K562 (cell line): ENCODE data around the gene IL17A. TPM values are rescaled to one million over a fixed set of nuclear protein-coding genes. Genes with fewer than 3 reads are reported as not detected.

Source experiments
- ATAC-seq: fragments of 200-7000 bp; cut with Tn5 transposase; 3 replicates; pipeline ENCODE4 v1.9.1; 2020; ENCODE audit warnings: moderate library complexity
- BruUV-seq: library from RNA; stranded (reverse); fragments of 400-500 nt; replicated peaks from 2 replicates; lab custom pipeline; 2021; lab: Mats Ljungman, UMichigan
- CTCF ChIA-PET: fragments of 300-600 bp; formaldehyde crosslinking; extraction: SDS; loops from one replicate; lab custom pipeline; 2021; ENCODE audit warnings: low intra/inter-chr PET ratio; lab: Yijun Ruan, JAX
- POLR2A ChIA-PET: fragments of 300-600, 350-650 bp; sonication (Branson Sonifier 250); formaldehyde crosslinking; extraction: SDS; loops from one replicate; lab custom pipeline; 2021; ENCODE audit warnings: antibody characterized with exemption, inconsistent platforms; lab: Yijun Ruan, JAX
- DNase-seq, 4 experiments: peaks; one replicate each; pipeline versions ENCODE4 v3.0.0 to v3.0.0-alpha.2; 2011 to 2018; ENCODE audit warnings: low spot score in 3 of 4, mixed read lengths in 3 of 4; ENCODE audit errors: extremely low read depth in 1 of 4
- FAIRE-seq: peaks from 2 replicates; lab custom pipeline; 2011; peaks lifted over from hg19 to GRCh38; lab: Jason Lieb, UNC
- H2AFZ ChIP-seq: 2 replicates; pipeline ENCODE4 v1.6.0; 2011; ENCODE audit warnings: low read depth, low read length, control low read depth, inconsistent platforms
- H3K27ac ChIP-seq: fragments of 200-600 bp; 3 replicates; pipeline ENCODE4 v1.8.0; 2011; ENCODE audit warnings: low read depth, mild to moderate bottlenecking, control low read depth, inconsistent platforms, low read length, moderate library complexity, mixed read lengths; ENCODE audit errors: extremely low read depth
- H3K27me3 ChIP-seq, 2 experiments: fragments of 300-600 bp in 1 of 2; 2 replicates in 1 of 2; 3 replicates in 1 of 2; pipeline versions ENCODE4 v1.6.0 to v1.8.0; 2011; ENCODE audit warnings: inconsistent platforms in 2 of 2, low read length in 2 of 2, mild to moderate bottlenecking in 1 of 2, mixed read lengths in 1 of 2, moderate library complexity in 1 of 2; ENCODE audit not compliant: control insufficient read depth in 2 of 2, insufficient read depth in 2 of 2
- H3K36me3 ChIP-seq: fragments of 300-600 bp; 3 replicates; pipeline ENCODE4 v1.8.0; 2011; ENCODE audit warnings: mild to moderate bottlenecking, low read length, inconsistent platforms; ENCODE audit not compliant: control insufficient read depth, insufficient read depth
- H3K4me1 ChIP-seq, 2 experiments: fragments of 200-600 bp in 1 of 2; replicated peaks in 1 of 2; 2 replicates in 1 of 2; 3 replicates in 1 of 2; pipeline versions ENCODE4 v1.5.1 to v1.8.0; 2011; ENCODE audit warnings: inconsistent platforms in 2 of 2, low read length in 2 of 2, mild to moderate bottlenecking in 1 of 2, mixed read lengths in 1 of 2, moderate library complexity in 1 of 2; ENCODE audit not compliant: control insufficient read depth in 2 of 2, insufficient read depth in 2 of 2
- H3K4me2 ChIP-seq: 2 replicates; pipeline ENCODE4 v1.6.1; 2011; ENCODE audit warnings: low read length, control low read depth, inconsistent platforms, mixed read lengths; ENCODE audit not compliant: insufficient read depth
- H3K4me3 ChIP-seq: fragments of 200-600 bp; sonication (generic), shearing (Covaris generic); 2 replicates; pipeline ENCODE4 v1.5.1; 2016; ENCODE audit warnings: control low read depth, inconsistent platforms
- H3K79me2 ChIP-seq: fragments of 200-600 bp; 3 replicates; pipeline ENCODE4 v1.8.0; 2011; ENCODE audit warnings: low read length, inconsistent platforms; ENCODE audit not compliant: control insufficient read depth, insufficient read depth
- H3K9ac ChIP-seq, 2 experiments: 2 replicates each; pipeline versions ENCODE4 v1.6.0 to v1.6.1; 2011; ENCODE audit warnings: low read depth in 2 of 2, low read length in 2 of 2, control low read depth in 1 of 2, inconsistent platforms in 1 of 2, mild to moderate bottlenecking in 1 of 2, mixed read lengths in 1 of 2; ENCODE audit not compliant: insufficient read depth in 1 of 2
- H3K9me1 ChIP-seq: one replicate; pipeline ENCODE4 v1.6.0; 2011; ENCODE audit warnings: inconsistent platforms, mild to moderate bottlenecking, low read length, moderate library complexity; ENCODE audit not compliant: control insufficient read depth, insufficient read depth
- H3K9me3 ChIP-seq: replicated peaks from 2 replicates; pipeline ENCODE4 v1.5.1; 2011; ENCODE audit warnings: low read depth, low read length, inconsistent platforms; ENCODE audit not compliant: control insufficient read depth, insufficient read depth
- H4K20me1 ChIP-seq: replicated peaks from 2 replicates; pipeline ENCODE4 v1.6.1; 2011; ENCODE audit warnings: low read length, inconsistent platforms, mixed read lengths; ENCODE audit not compliant: control insufficient read depth, insufficient read depth
- ARID1B ChIP-seq: fragments of 450-650 bp; IDR thresholded peaks from 2 replicates; pipeline ENCODE4 v1.6.1; 2016; ENCODE audit warnings: antibody characterized with exemption, mild to moderate bottlenecking, inconsistent platforms
- ATF7 ChIP-seq: fragments of 450-650 bp; IDR thresholded peaks from 2 replicates; pipeline ENCODE4 v1.7.1; 2014; ENCODE audit warnings: mild to moderate bottlenecking, moderate library complexity
- CBX8 ChIP-seq: fragments of 200-600 bp; sonication (generic); IDR thresholded peaks from 2 replicates; pipeline ENCODE4 v1.6.1; 2012; ENCODE audit warnings: borderline replicate concordance, mixed run types, low read depth, mild to moderate bottlenecking, moderate library complexity, mixed read lengths, low read length, control low read depth, inconsistent platforms; ENCODE audit not compliant: poor library complexity, severe bottlenecking; ENCODE audit errors: extremely low read depth
- CC2D1A ChIP-seq: fragments of 450-650 bp; IDR thresholded peaks from 2 replicates; pipeline ENCODE4 v1.6.1; 2017; ENCODE audit warnings: mild to moderate bottlenecking
- CTBP1 ChIP-seq: fragments of 450-650 bp; IDR thresholded peaks from 2 replicates; pipeline ENCODE4 v1.6.1; 2016; ENCODE audit warnings: borderline replicate concordance
- GTF2A2 ChIP-seq: IDR thresholded peaks from 2 replicates; pipeline ENCODE4 v1.6.1; 2016; ENCODE audit warnings: mild to moderate bottlenecking, missing genetic modification characterization, missing compliant biosample characterization
- MAFG ChIP-seq: fragments of 450-650 bp; conservative IDR thresholded peaks from 2 replicates; pipeline ENCODE4 v1.6.1; 2016; ENCODE audit warnings: missing genetic modification characterization, missing compliant biosample characterization
- MBD2 ChIP-seq: sonication (generic); IDR thresholded peaks from 2 replicates; pipeline ENCODE4 v1.6.1; 2016; ENCODE audit warnings: low read depth, borderline replicate concordance
- NFIC ChIP-seq: fragments of 450-650 bp; IDR thresholded peaks from 2 replicates; pipeline ENCODE4 v1.6.1; 2017; ENCODE audit warnings: mild to moderate bottlenecking, inconsistent platforms
- PBX2 ChIP-seq, 2 experiments: IDR thresholded peaks in 1 of 2; conservative IDR thresholded peaks in 1 of 2; 2 replicates each; pipeline ENCODE4 v1.6.1; 2016; ENCODE audit warnings: low read depth in 2 of 2, mild to moderate bottlenecking in 1 of 2, missing compliant biosample characterization in 1 of 2, missing genetic modification characterization in 1 of 2, moderate library complexity in 1 of 2
- RCOR1 ChIP-seq, 2 experiments: IDR thresholded peaks; 2 replicates each; pipeline ENCODE4 v1.6.1; 2012; ENCODE audit warnings: low read depth in 2 of 2, low read length in 2 of 2, borderline replicate concordance in 1 of 2, improper control_type of control experiment in 1 of 2
- SOX6 ChIP-seq: fragments of 450-650 bp; IDR thresholded peaks from 2 replicates; pipeline ENCODE4 v1.6.1; 2014; ENCODE audit warnings: mild to moderate bottlenecking
- SRSF3 ChIP-seq: fragments of 200-400 bp; formaldehyde crosslinking; IDR thresholded peaks from 2 replicates; pipeline ENCODE4 v1.6.1; 2016; ENCODE audit warnings: mild to moderate bottlenecking, low read length, moderate library complexity; ENCODE audit not compliant: insufficient read depth
- TBL1XR1 ChIP-seq, 2 experiments: IDR thresholded peaks; 2 replicates each; pipeline ENCODE4 v1.6.1; 2012; ENCODE audit warnings: improper control_type of control experiment in 2 of 2, low read length in 2 of 2, mild to moderate bottlenecking in 1 of 2
- TCF3 ChIP-seq: sonication (generic); formaldehyde crosslinking; IDR thresholded peaks from 2 replicates; pipeline ENCODE4 v1.4.0; 2020; ENCODE audit warnings: mild to moderate bottlenecking, missing genetic modification reagents
- TEAD4 ChIP-seq, 2 experiments: sonication (generic) in 1 of 2; formaldehyde crosslinking in 1 of 2; IDR thresholded peaks; 2 replicates each; pipeline versions ENCODE4 v1.6.1 to v1.8.0; 2012 to 2022; ENCODE audit warnings: borderline replicate concordance in 1 of 2, inconsistent platforms in 1 of 2, low read length in 1 of 2, mild to moderate bottlenecking in 1 of 2, missing genetic modification reagents in 1 of 2
- ZNF165 ChIP-seq: fragments of 250-450 bp; sonication (Bioruptor Pico); IDR thresholded peaks from 2 replicates; pipeline ENCODE4 v1.4.0; 2020; ENCODE audit warnings: borderline replicate concordance
- ZNF583 ChIP-seq: fragments of 250-450 bp; sonication (Bioruptor Pico); IDR thresholded peaks from 2 replicates; pipeline ENCODE4 v1.4.0; 2020
- ZNF766 ChIP-seq: fragments of 200-800 bp; sonication (Bioruptor generic); conservative IDR thresholded peaks from 2 replicates; pipeline ENCODE4 v1.6.1; 2016; ENCODE audit warnings: missing genetic modification characterization, missing compliant biosample characterization
- ZSCAN32 ChIP-seq: fragments of 450-650 bp; formaldehyde crosslinking; IDR thresholded peaks from 2 replicates; pipeline ENCODE4 v1.4.0; 2020; ENCODE audit warnings: mild to moderate bottlenecking, moderate library complexity
- WGBS: fragments of 100-300 bp; shearing (Covaris generic); methylation state at CpG from one replicate; pipeline ENCODE4 v1.1.6; 2016; ENCODE audit warnings: low coverage, mixed read lengths; ENCODE audit not compliant: insufficient coverage; ENCODE audit errors: missing lambda C conversion rate; 5-methylcytosine and 5-hydroxymethylcytosine counted together
- in situ Hi-C: fragments of 300-500 bp; cut with MboI; formaldehyde crosslinking; loops from 4 replicates; pipeline ENCODE4 v1.15.0; 2018; ENCODE audit warnings: inconsistent platforms, mixed read lengths
- intact Hi-C: fragments of 100-400 bp; cut with micrococcal nuclease; formaldehyde crosslinking; loops from 2 replicates; pipeline ENCODE4 v1.14.2; 2022
- polyA plus RNA-seq, 8 experiments: library from polyadenylated mRNA; depleted of rRNA in 4 of 8; stranded (reverse) in 5 of 8; unstranded in 3 of 8; fragments of >200 nt; fragmentation: Nextera tagmentation in 2 of 8; fragmentation: Illumina TruSeq in 1 of 8; extraction: Ambion mirVana in 2 of 8; extraction: Trizol in 1 of 8; gene quantifications; 2 replicates each; pipeline versions ENCODE4 v1.2.1 to v1.2.3, GENCODE V29; 2011 to 2014; ENCODE audit warnings: inconsistent platforms in 1 of 8, missing spikeins in 1 of 8
- total RNA-seq, 7 experiments: library from RNA; depleted of rRNA in 6 of 7; stranded (reverse); fragments of >200 nt in 6 of 7; fragmentation: Illumina TruSeq in 2 of 7; extraction: Trizol in 2 of 7; gene quantifications; 2 replicates each; pipeline versions ENCODE4 v1.2.1 to v1.2.3, GENCODE V29; 2011 to 2021; ENCODE audit warnings: low replicate concordance in 1 of 7

Gene IL17A
- total and polyA plus RNA-seq, 9 of the 15 experiments (the other 6 are each of a cell fraction or from before 2014, with no cell fraction given) = not detected

- no peaks in the 10 kb centered on the region for H4K20me1 ChIP-seq
- no peaks in the 10 kb centered on the region for H3K36me3 ChIP-seq
- intact Hi-C loops = loop anchor here (2.0 to 10.0 kb wide), 3 partner anchors 100 to 500 kb away; no protein-coding TSS in a partner anchor
- no peak for FAIRE-seq
- H2AFZ ChIP-seq = no peak overlapping the region
- no peaks in the 10 kb centered on the region for H3K27me3 ChIP-seq
- H3K9me1 ChIP-seq = no peaks in the 10 kb centered on the region
- H3K79me2 ChIP-seq = no peaks in the 10 kb centered on the region
- ATAC-seq = peak; percentile 77
- H3K4me3 ChIP-seq = no peak overlapping the region
- DNase-seq = peak in 2 of 4 experiments; percentile 12 to 40
- H3K4me2 ChIP-seq = no peak overlapping the region
- no peaks in the 10 kb centered on the region for H3K9me3 ChIP-seq
- H3K4me1 ChIP-seq = no peaks in the 10 kb centered on the region; a peak in 1 of 5 replicates
- BruUV-seq = no TSS peak
- no peak overlapping the region for H3K9ac ChIP-seq
- ChIA-PET CTCF (no interaction called here), POLR2A (interaction anchor here (0.8 to 1.4 kb wide), 3 partner anchors 11 to 498 kb away, joined by 3 to 4 read pairs (median 3); no protein-coding TSS in a partner anchor)
- no peak overlapping the region for H3K27ac ChIP-seq
- in situ Hi-C loops = loop anchor here (5.0 kb wide), 2 partner anchors 98 to 233 kb away; no protein-coding TSS in a partner anchor
- 0% methylated on average over 3 of the region's 3 CpGs for WGBS
- TF ChIP-seq PBX2 (CRISPR knock-in tag; IDR thresholded peaks at IDR 0.05; ENCODE audit: low read depth) = peak; percentile 4; the same call in 1 of the 2 replicates
- TF ChIP-seq PBX2 (tag; conservative IDR thresholded peaks at IDR 0.05; ENCODE audit: low read depth) = no peak
- TF ChIP-seq SOX6 = peak; percentile 49; the same call in 1 of the 2 replicates
- TF ChIP-seq ARID1B = peak; percentile 47; the same call in 1 of the 2 replicates
- no peak for TF ChIP-seq TBL1XR1 (IDR thresholded peaks at IDR 0.05; ENCODE audit: low read length in 2 of 2)
- TF ChIP-seq ZNF165 (CRISPR knock-in tag) = no peak
- TF ChIP-seq CC2D1A = no peak
- TF ChIP-seq CBX8 = no peak
- TF ChIP-seq NFIC = peak; percentile 89
- TF ChIP-seq MBD2 = no peak
- no peak for TF ChIP-seq ZNF766
- no peak for TF ChIP-seq GTF2A2 (tag)
- TF ChIP-seq TEAD4 (IDR thresholded peaks at IDR 0.05; ENCODE audit: low read length) = peak; percentile 45; the same call in 1 of the 2 replicates
- TF ChIP-seq TEAD4 (CRISPR knock-in tag; IDR thresholded peaks at IDR 0.05; ENCODE audit: borderline replicate concordance) = no peak
- no peak for TF ChIP-seq SRSF3
- TF ChIP-seq TCF3 (CRISPR knock-in tag) = 0 out of 2 replicates have a peak, but pooled peaks have one; percentile 13
- peak; percentile 90 for TF ChIP-seq CTBP1
- no peak for TF ChIP-seq ZNF583
- TF ChIP-seq ZSCAN32 (CRISPR knock-in tag) = no peak
- TF ChIP-seq ATF7 = no peak
- no peak for TF ChIP-seq MAFG (tag)
- peak in 1 of 2 experiments; percentile 65; a peak in 2 of 4 replicates for TF ChIP-seq RCOR1 (IDR thresholded peaks at IDR 0.05; ENCODE audit: borderline replicate concordance in 1 of 2, low read depth in 2 of 2, low read length in 2 of 2)
Measured at GRCh38 chr6:52164319-52165094, 21.7 kb upstream of the IL17A start.
